Muscle layer of duodenum (tissue), 2 donors: Measurements from ENCODE around the gene SEC14L2.
"Not testable (repeated sequence)": the region's sequence is repeated elsewhere in the genome, so short reads cannot be mapped to it uniquely, and the experiment has no call there.

Experiments used
- H3K27ac ChIP-seq: one replicate; pipeline ENCODE4 v1.7.0; 2013; ENCODE audit warnings: mild to moderate bottlenecking, low read length
- H3K27me3 ChIP-seq: one replicate; pipeline ENCODE4 v1.7.0; 2013; ENCODE audit warnings: low read depth, mild to moderate bottlenecking, control low read depth, low read length
- H3K36me3 ChIP-seq, 2 donors: one replicate each; pipeline ENCODE4 v1.7.0; 2013; ENCODE audit warnings: low read length in 2 of 2, control low read depth in 1 of 2, mild to moderate bottlenecking in 1 of 2; ENCODE audit not compliant: insufficient read depth in 2 of 2, control insufficient read depth in 1 of 2
- H3K4me1 ChIP-seq, 2 donors: one replicate each; pipeline ENCODE4 v1.7.0; 2013; ENCODE audit warnings: low read length in 2 of 2, mild to moderate bottlenecking in 2 of 2, control low read depth in 1 of 2, moderate library complexity in 1 of 2; ENCODE audit not compliant: insufficient read depth in 2 of 2, control insufficient read depth in 1 of 2
- H3K4me3 ChIP-seq, 2 donors: one replicate each; pipeline ENCODE4 v1.7.0; 2013; ENCODE audit warnings: low read length in 2 of 2, low read depth in 1 of 2, mild to moderate bottlenecking in 1 of 2
- H3K9me3 ChIP-seq, 2 donors: one replicate each; pipeline ENCODE4 v1.7.0; 2013; ENCODE audit warnings: low read length in 2 of 2, control low read depth in 1 of 2, mild to moderate bottlenecking in 1 of 2; ENCODE audit not compliant: control insufficient read depth in 1 of 2
- donor health status: healthy.

Gene SEC14L2

DNA sequence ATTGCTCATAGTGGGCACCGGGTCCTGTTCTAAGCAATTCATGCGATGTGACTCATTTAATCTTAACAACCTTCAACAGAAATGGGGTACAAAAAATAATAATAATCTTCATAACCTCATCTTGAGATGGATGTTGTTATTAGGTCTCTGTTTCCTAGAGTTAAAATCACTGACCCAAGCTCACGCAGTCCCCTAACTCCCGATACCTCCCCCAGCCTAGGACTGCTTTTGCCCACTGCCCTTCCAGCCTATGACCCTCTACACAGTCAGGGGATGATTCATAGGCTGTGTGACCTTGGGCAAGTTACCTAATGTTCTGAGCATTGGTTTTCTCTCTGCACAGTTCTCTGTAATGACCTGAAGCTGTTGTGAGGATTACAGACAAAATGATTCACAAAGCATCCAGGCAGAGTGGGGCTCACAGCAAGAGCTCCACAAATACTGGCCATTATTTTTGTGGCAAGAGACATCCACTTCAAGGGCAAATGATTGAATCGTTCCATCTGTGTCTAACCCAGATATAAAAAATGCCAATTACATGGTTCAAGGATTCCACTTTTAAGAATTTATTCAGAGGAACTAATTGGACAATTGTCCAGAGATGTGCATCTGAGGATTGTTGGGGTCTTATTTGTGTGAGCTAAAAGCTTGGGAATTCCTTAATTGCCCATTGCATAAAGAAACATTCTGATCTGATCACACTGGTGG is 48.8 kb downstream of the SEC14L2 start:
- H3K4me1 ChIP-seq, result no peaks in the 10 kb centered on the region
- no peaks in the 10 kb centered on the region for H3K36me3 ChIP-seq
- H3K27me3 ChIP-seq, result no peaks in the 10 kb centered on the region
- no peak overlapping the region for H3K4me3 ChIP-seq
- no peaks in the 10 kb centered on the region for H3K9me3 ChIP-seq
- H3K27ac ChIP-seq, result no peak overlapping the region

DNA sequence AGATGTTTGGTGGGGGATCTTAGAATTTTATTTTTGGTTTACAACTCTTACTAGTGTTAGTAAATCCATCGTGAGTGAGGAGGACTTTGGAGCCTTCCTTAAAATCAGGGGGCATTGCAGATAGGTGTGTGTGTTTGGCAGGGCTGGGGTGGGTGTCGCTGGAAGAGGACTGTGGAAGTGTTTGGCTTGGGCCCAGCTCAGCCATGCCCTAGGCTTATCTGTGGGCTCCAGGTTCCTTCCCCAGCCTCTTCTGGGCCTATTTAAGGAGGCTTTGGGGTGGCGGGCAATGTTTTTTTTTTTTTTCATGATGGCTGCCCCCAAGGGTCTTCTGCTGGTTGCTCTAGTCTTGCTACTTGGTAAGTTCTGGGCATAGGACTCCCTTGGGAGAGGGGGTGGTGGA is 50.8 kb downstream of the SEC14L2 start:
- Histone ChIP-seq H3K27me3 (no peaks in the 10 kb centered on the region), H3K9me3 (no peaks in the 10 kb centered on the region), H3K4me3 (no peak overlapping the region), H3K36me3 (no peaks in the 10 kb centered on the region), H3K27ac (no peak overlapping the region), H3K4me1 (no peaks in the 10 kb centered on the region)

DNA sequence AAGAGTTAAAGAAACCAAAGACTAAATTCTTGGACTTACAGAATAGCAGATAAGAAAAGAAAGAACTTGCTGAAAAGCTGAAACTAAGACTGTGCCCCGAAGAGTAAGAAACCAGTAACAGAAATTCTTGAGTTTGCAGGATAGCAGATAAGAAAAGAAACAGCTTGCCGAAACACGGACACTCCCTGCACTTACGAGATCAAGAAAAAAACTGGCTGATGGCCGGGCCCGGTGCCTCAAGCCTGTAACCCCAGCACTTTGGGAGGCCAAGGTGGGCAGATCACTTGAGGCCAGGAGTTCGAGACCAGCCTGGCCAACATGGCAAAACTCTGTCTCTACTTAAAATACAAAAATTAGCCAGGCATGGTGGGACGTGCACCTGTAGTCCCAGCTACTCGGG is 54.7 kb downstream of the SEC14L2 start:
- H3K9me3 ChIP-seq, H3K4me3 ChIP-seq, H3K27ac ChIP-seq, H3K36me3 ChIP-seq, H3K4me1 ChIP-seq, H3K27me3 ChIP-seq: not testable (repeated sequence)

DNA sequence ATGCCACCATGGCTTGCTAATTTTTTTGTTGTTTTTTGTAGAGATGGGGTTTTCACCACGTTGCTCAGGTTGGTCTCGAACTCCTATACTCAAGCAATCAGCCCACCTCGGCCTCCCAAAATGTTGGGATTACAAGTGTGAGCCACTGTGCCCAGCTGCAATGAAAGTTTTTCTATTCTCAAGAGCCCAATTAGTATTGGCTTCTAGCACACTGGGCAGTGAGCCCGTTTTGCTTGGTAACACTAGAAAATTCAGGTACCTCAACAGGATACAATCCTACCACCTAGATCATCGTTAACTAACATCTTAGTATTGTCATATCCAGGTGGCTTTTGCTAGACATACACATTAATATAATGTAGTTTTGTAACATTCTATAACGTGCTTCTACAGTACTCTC is 56.0 kb downstream of the SEC14L2 start:
- no peaks in the 10 kb centered on the region for H3K27me3 ChIP-seq
- H3K4me3 ChIP-seq, result no peak overlapping the region
- no peaks in the 10 kb centered on the region for H3K9me3 ChIP-seq
- H3K36me3 ChIP-seq, result no peaks in the 10 kb centered on the region
- no peaks in the 10 kb centered on the region for H3K4me1 ChIP-seq
- H3K27ac ChIP-seq, result no peak overlapping the region

DNA sequence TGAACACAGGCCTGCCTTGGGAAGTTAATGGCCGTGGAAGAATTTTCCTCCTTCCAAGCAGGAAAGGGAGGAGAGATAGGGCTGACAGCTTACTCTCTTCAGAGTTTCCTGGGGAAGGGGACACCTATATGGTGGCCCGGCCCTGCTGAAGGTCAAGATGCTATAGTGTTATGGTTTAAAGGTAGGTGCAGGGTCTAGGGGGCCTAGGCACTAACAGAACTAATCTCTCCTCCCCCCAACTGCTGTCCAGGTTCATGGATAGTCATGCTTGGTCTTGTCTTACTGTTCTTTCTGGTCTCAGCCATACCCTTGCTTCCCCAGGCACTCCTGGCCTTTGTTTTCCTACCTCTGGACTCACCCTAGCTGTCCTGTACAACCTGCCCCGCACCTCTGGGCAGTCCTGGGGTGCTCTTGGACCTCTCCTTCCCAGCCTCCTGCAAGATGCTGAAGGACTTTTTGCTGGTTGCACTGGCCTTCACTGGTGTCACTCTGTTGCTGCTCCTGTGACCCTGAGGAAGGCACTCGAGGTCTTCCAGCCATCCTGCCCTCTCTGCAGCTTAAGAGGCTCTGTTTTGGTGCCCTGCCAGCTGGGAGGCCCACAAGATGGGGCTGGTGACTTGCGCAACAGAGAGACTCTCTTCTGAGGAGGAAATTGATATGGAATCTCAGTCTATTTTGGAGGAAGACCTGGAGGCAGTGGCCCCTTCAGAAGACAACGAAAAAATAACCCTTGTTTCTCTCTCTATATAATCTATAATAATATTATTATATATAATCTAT is 57.1 kb downstream of the SEC14L2 start:
- no peak overlapping the region for H3K27ac ChIP-seq
- H3K4me1 ChIP-seq, result no peaks in the 10 kb centered on the region
- H3K4me3 ChIP-seq, result no peak overlapping the region
- no peaks in the 10 kb centered on the region for H3K27me3 ChIP-seq
- no peaks in the 10 kb centered on the region for H3K36me3 ChIP-seq
- no peaks in the 10 kb centered on the region for H3K9me3 ChIP-seq

DNA sequence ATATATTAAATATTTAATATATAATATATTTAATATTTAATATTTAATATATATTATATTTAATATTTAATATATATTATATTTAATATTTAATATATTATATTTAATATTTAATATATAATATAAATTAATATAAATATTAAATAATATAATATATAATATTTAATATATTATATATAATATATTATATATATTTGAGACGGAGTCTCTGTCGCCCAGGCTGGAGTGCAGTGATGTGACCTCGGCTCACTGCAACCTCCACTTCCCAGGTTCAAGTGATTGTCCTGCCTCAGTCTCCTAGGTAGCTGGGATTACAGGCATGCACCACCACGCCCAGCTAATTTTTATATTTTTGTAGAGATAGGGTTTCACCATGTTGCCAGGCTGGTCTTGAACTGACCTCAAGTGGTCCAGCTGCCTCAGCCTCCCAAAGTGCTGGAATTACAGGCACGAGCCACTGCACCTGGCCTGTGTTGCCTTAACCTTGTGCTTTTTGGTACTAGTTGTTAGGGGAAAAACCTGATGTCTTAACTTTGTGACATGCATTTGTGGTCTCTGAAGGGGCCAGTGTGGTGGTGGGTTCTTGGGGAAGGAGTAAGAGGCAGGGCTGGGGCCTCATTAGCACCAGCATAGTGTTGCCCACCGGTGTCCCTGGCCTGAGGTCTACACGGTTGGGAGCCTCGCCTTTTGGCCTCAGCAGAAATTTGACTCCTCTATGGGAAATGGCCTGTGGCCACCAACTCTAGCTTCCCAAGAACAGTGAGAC is 58.4 kb downstream of the SEC14L2 start:
- Histone ChIP-seq H3K4me3 (no peak overlapping the region), H3K9me3 (no peaks in the 10 kb centered on the region), H3K36me3 (no peaks in the 10 kb centered on the region), H3K27me3 (no peaks in the 10 kb centered on the region), H3K27ac (no peak overlapping the region), H3K4me1 (no peaks in the 10 kb centered on the region)

DNA sequence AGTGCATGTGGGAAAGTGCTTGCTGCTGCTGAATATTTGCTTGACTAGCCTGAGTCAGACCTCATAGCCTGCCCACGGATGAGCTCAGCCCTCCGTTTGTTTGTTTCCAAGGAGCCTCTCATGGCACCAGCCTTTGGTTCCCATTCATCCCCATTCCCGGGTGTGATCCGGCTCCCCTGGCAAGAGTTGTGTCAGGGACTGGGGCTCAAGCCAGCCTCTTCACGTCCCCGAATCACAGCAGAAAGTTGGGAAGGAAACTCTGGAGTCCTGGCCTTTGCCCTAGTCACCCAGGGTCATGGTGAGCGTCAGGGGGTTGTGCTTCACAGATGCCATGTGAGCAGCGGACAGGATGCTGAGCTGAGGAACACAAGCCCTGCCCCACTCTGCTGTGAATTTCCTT is 61.2 kb downstream of the SEC14L2 start:
- no peak overlapping the region for H3K4me3 ChIP-seq
- no peaks in the 10 kb centered on the region for H3K4me1 ChIP-seq
- H3K27ac ChIP-seq, result no peak overlapping the region
- no peaks in the 10 kb centered on the region for H3K9me3 ChIP-seq
- no peaks in the 10 kb centered on the region for H3K27me3 ChIP-seq
- no peaks in the 10 kb centered on the region for H3K36me3 ChIP-seq

DNA sequence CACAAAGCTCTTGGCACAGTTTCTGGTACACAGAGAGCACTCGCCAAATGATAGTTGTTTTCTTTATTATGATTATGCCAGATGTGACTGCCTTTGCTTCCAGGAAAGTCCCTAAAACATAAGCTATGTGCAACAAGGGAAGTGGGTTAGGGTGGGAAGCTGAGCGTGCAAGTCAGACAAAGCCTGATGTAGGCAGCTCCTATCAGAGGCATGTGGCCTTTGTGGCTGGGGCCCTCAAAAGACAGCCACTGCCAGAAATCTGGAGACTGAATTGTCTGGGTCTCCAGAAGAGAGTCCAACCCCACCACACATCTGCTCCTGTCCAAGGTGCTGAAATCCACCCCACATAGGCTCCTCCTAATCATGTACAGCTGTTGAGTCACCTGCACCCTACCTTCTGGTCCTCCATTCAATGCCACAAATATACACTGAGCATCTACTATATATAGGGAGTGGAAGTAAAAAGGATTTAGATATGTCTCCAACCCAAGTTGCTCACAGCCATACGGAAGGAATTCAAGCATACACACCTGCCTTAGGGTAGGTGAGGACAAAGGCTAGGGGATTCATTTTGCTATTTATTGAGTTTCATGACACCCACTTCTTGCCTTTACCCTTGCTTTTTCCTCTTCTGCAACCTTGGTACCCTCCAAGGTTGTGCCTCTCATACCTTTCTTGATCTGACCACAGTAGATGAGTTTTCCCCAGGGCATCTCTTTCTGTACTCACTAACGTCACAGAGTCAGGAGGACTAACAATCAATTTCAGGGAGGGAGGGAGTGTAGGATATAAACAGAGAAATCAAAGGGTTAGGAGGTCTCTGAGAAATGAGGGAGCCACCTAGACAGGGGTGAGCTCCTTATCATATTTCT is 62.6 kb downstream of the SEC14L2 start:
- H3K4me1 ChIP-seq, result no peaks in the 10 kb centered on the region
- H3K27me3 ChIP-seq, result no peaks in the 10 kb centered on the region
- H3K9me3 ChIP-seq, result no peaks in the 10 kb centered on the region
- no peaks in the 10 kb centered on the region for H3K36me3 ChIP-seq
- H3K27ac ChIP-seq, result no peak overlapping the region
- H3K4me3 ChIP-seq, result no peak overlapping the region

DNA sequence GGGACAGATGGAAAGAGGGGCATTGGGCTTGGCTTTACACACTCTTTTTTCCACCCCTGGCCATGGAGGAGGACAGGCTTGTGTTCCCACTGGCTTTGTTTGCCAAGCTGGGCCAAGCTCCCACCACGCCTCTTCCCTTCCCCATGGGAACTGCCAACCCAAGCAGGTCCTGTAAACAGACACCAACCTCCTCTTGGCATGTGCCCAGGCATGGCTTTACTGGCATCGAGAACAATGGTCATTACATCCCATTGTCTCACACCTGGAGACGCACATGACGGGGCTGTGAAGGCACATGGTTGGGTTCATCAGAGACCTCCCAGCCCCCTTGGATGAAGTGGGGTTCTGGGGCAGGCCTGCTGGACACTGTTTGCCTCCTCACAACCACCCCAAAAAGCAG is 63.3 kb downstream of the SEC14L2 start:
- H3K27me3 ChIP-seq, result no peaks in the 10 kb centered on the region
- no peaks in the 10 kb centered on the region for H3K4me1 ChIP-seq
- H3K4me3 ChIP-seq, result no peak overlapping the region
- H3K27ac ChIP-seq, result no peak overlapping the region
- H3K36me3 ChIP-seq, result no peaks in the 10 kb centered on the region
- H3K9me3 ChIP-seq, result no peaks in the 10 kb centered on the region

DNA sequence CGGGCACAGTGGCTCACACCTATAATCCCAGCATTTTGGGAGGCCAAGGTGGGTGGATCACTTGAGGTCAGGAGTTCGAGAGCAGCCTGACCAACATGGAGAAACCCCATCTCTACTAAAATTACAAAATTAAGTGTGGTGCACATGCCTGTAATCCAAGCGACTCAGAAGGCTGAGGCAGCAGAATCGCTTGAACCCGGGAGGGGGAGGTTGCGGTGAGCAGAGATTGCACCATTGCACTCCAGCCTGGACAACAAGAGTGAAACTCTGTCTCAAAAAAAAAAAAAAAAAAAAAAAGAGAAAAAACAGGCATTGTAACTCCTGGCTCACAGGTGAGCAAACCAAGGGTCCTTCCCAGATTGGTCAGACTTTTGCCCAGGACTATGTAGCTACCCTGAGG is 63.7 kb downstream of the SEC14L2 start:
- H3K4me1 ChIP-seq, H3K27ac ChIP-seq, H3K36me3 ChIP-seq, H3K4me3 ChIP-seq, H3K27me3 ChIP-seq, H3K9me3 ChIP-seq: not testable (repeated sequence)

DNA sequence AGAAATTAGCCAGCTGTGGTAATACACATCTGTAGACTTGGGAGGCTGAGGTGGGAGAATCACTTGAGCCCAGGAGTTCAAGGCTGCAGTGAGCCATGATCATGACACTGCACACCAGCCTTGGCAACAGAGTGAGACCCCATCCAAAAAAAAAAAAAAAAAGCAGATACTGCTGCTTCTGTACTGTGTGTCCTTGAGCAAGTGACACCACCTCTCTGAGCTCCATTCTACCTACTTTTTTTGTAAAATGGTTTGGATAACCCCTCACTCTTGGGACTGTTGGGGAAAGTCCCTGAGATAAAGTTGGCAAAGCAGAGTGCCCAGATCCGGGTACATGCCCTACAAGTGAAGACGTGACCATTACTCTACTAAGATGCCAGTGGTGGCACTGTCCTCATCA is 72.3 kb downstream of the SEC14L2 start:
- no peaks in the 10 kb centered on the region for H3K9me3 ChIP-seq
- no peak overlapping the region for H3K27ac ChIP-seq
- H3K27me3 ChIP-seq, result peaks cover 5% of the 10 kb centered on the region
- H3K4me3 ChIP-seq, result no peak overlapping the region
- no peaks in the 10 kb centered on the region for H3K36me3 ChIP-seq
- no peaks in the 10 kb centered on the region for H3K4me1 ChIP-seq
